Spleen (tissue), 13 donors: ENCODE results near the gene TIRAP. TPM values are rescaled to one million over a fixed set of nuclear protein-coding genes. Genes with fewer than 3 reads are reported as not detected.

Experiments
- DNase-seq: peaks from one replicate; pipeline ENCODE4 v3.0.0-alpha.2; 2020
- H3K27ac ChIP-seq, 8 donors: fragments of 200-600 bp; sonication (generic) in 7 of 8; 1 replicate in 4 of 8; 2 replicates in 4 of 8; pipeline versions ENCODE4 v1.5.0 to v1.8.0; 2016 to 2021; ENCODE audit warnings: inconsistent platforms in 4 of 8, mild to moderate bottlenecking in 4 of 8, moderate library complexity in 1 of 8
- H3K27me3 ChIP-seq, 7 donors: fragments of 200-600 bp; sonication (generic) in 6 of 7; replicated peaks in 1 of 7; 1 replicate in 4 of 7; 2 replicates in 3 of 7; pipeline versions ENCODE4 v1.5.0 to v1.8.0; 2016 to 2021; ENCODE audit warnings: inconsistent platforms in 3 of 7, mild to moderate bottlenecking in 1 of 7
- H3K36me3 ChIP-seq, 6 donors: fragments of 200-600 bp; sonication (generic) in 5 of 6; 1 replicate in 4 of 6; 2 replicates in 2 of 6; pipeline versions ENCODE4 v1.5.0 to v1.8.0; 2016 to 2021; ENCODE audit warnings: inconsistent platforms in 2 of 6
- H3K4me1 ChIP-seq, 6 donors: fragments of 200-600 bp; sonication (generic) in 5 of 6; 1 replicate in 3 of 6; 2 replicates in 3 of 6; pipeline versions ENCODE4 v1.5.0 to v1.8.0; 2016 to 2021; ENCODE audit warnings: inconsistent platforms in 3 of 6
- H3K4me3 ChIP-seq, 8 donors: fragments of 200-600 bp; sonication (generic) in 7 of 8; 1 replicate in 4 of 8; 2 replicates in 4 of 8; pipeline versions ENCODE4 v1.5.0 to v1.8.0; 2016 to 2021; ENCODE audit warnings: inconsistent platforms in 4 of 8, mild to moderate bottlenecking in 4 of 8, moderate library complexity in 2 of 8
- H3K9me3 ChIP-seq, 8 donors: fragments of 200-600 bp; sonication (generic) in 7 of 8; 1 replicate in 4 of 8; 2 replicates in 4 of 8; pipeline versions ENCODE4 v1.5.0 to v1.8.0; 2016 to 2021; ENCODE audit warnings: inconsistent platforms in 4 of 8
- CTCF ChIP-seq, 11 experiments: fragments of 200-600 bp in 7 of 11; fragments of 450-650 bp in 4 of 11; sonication (generic) in 4 of 11; IDR thresholded peaks in 8 of 11; conservative IDR thresholded peaks in 3 of 11; 1 replicate in 7 of 11; 2 replicates in 4 of 11; pipeline versions ENCODE4 v1.4.0 to v1.8.0; 2016 to 2021; ENCODE audit warnings: antibody characterized with exemption in 11 of 11, inconsistent platforms in 4 of 11, mild to moderate bottlenecking in 1 of 11
- POLR2A ChIP-seq, 3 donors: fragments of 450-650 bp; IDR thresholded peaks; one replicate each; pipeline ENCODE4 v1.5.1; 2017; ENCODE audit warnings: antibody characterized with exemption in 3 of 3, mild to moderate bottlenecking in 1 of 3
- POLR2AphosphoS5 ChIP-seq, 3 donors: sonication (generic); formaldehyde crosslinking; IDR thresholded peaks; one replicate each; pipeline ENCODE4 v1.5.1; 2017; ENCODE audit warnings: antibody characterized with exemption in 3 of 3
- WGBS, 5 donors: extraction: QIAGEN DNeasy Blood & Tissue Kit in 3 of 5; methylation state at CpG; one replicate each; pipeline versions ENCODE4 v1.1.5 to v1.1.7; 2013 to 2018; 5-methylcytosine and 5-hydroxymethylcytosine counted together
- intact Hi-C: fragments of 100-400 bp; cut with DNase I; formaldehyde crosslinking; loops from one replicate; pipeline ENCODE4 v1.15.0; 2023; ENCODE audit warnings: low total_unique reads
- long read RNA-seq, 2 donors: transcript quantifications; one replicate each; lab custom pipeline, GENCODE V29; 2026
- polyA plus RNA-seq, 3 donors: library from polyadenylated mRNA; stranded (reverse); fragments of 200-250 nt; gene quantifications; one replicate each; pipeline ENCODE4 v1.2.1, GENCODE V29; 2013
- total RNA-seq, 7 donors: library from RNA; depleted of rRNA in 3 of 7; stranded (reverse); fragments of >200 nt in 3 of 7; fragmentation: NEBNext Ultra II Directional in 4 of 7; extraction: Animal tissue kit (Norgen Biotek cat#: 25700) in 4 of 7; gene quantifications; one replicate each; pipeline versions ENCODE4 v1.1.0 to v1.2.1, GENCODE V29; 2016 to 2021
- donor health status: healthy with polysubstance abuse.
- donor health status: DM: no; HTN: no; CAD: no; lungs with moderate emphysema.
- donor health status: DM: no; HTN: no; CAD: no.
- donor health status: Bipolar disorder and iron deficiency.
- donor health status: healthy.
- donor health status: DM: no; HTN: no; CAD: no.
- donor health status: DM: yes; HTN: yes; CAD: no.

TIRAP gene
- 10 to 100 TPM; 15.4 to 23.5 (median 18.5) TPM for total RNA-seq
- 1 to 10 TPM; 2.6 to 7.3 (median 3.0) TPM for polyA plus RNA-seq
- long read RNA-seq, donor 1, partial matches to known transcripts = 0 of 1 reads
- long read RNA-seq, donor 1, other reads (novel, unspliced or antisense) = 0 of 1 reads
- long read RNA-seq, donor 2, partial matches to known transcripts = 0 of 4 reads
- long read RNA-seq, donor 2, other reads (novel, unspliced or antisense) = 0 of 4 reads

GRCh38 chr11:126282736-126283591, at the start of gene TIRAP:
Gene TIRAP (plus strand): TSS chr11:126283093. CDS start chr11:126290895, 7,802 bp downstream.
- peak in 1 of 3 donors; percentile 51 for TF ChIP-seq POLR2A (IDR thresholded peaks at IDR 0.05)
- TF ChIP-seq POLR2AphosphoS5 (IDR thresholded peaks at IDR 0.05) = peak; percentile 79 to 82 (median 80)
- peak in 7 of 11 experiments; percentile 26 to 53 (median 38) for TF ChIP-seq CTCF (IDR thresholded peaks at IDR 0.05 in 8 of 11, conservative IDR thresholded peaks at IDR 0.05 in 3 of 11)
- WGBS, 5 donors = 0 to 1% (median 1%) methylated on average over 33 to 82 of the region's 82 CpGs
- H3K36me3 ChIP-seq = peaks cover 0 to 19% (median 3%) of the 10 kb centered on the region in 6 donors
- H3K27ac ChIP-seq = peak within 1 kb of the TSS; percentile 87 to 99 (median 96)
- intact Hi-C loops = no loop called here
- H3K4me3 ChIP-seq = peak within 1 kb of the TSS; percentile 54 to 91 (median 66)
- H3K4me1 ChIP-seq = peaks cover 25 to 66% (median 50%) of the 10 kb centered on the region in 6 donors
- peak; percentile 93 for DNase-seq
- H3K27me3 ChIP-seq = no peaks in the 10 kb centered on the region
- H3K9me3 ChIP-seq = no peaks in the 10 kb centered on the region

GRCh38 chr11:126233391-126233790, 49.5 kb upstream of the TIRAP start:
- intact Hi-C loops = no loop called here
- Histone ChIP-seq H3K36me3 (peaks cover 0 to 82% (median 22%) of the 10 kb centered on the region in 6 donors), H3K4me1 (no peaks in the 10 kb centered on the region), H3K4me3 (no peak overlapping the region), H3K27ac (no peak overlapping the region), H3K27me3 (no peaks in the 10 kb centered on the region), H3K9me3 (no peaks in the 10 kb centered on the region)
- 82 to 100% (median 97%) methylated on average over 4 of the region's 4 CpGs for WGBS, 5 donors
- DNase-seq = no peak
- TF ChIP-seq POLR2A (IDR thresholded peaks at IDR 0.05) (no peak), CTCF (IDR thresholded peaks at IDR 0.05 in 8 of 11, conservative IDR thresholded peaks at IDR 0.05 in 3 of 11) (no peak), POLR2AphosphoS5 (IDR thresholded peaks at IDR 0.05) (no peak)

GRCh38 chr11:126246636-126247035, 36.3 kb upstream of the TIRAP start:
- Histone ChIP-seq H3K9me3 (no peaks in the 10 kb centered on the region), H3K4me1 (peaks cover 0 to 12% (median 2%) of the 10 kb centered on the region in 6 donors), H3K27me3 (no peaks in the 10 kb centered on the region), H3K4me3 (no peak overlapping the region), H3K36me3 (peaks cover 0 to 91% (median 20%) of the 10 kb centered on the region in 6 donors), H3K27ac (peak overlapping the region in 5 of 8 donors; percentile 10 to 41 (median 15))
- TF ChIP-seq POLR2AphosphoS5 (IDR thresholded peaks at IDR 0.05) (no peak), CTCF (IDR thresholded peaks at IDR 0.05 in 8 of 11, conservative IDR thresholded peaks at IDR 0.05 in 3 of 11) (no peak), POLR2A (IDR thresholded peaks at IDR 0.05) (no peak)
- WGBS, 5 donors = 69 to 87% (median 79%) methylated on average over 2 of the region's 2 CpGs
- intact Hi-C loops = no loop called here
- DNase-seq = no peak

GRCh38 chr11:126253265-126253664, 29.6 kb upstream of the TIRAP start:
- 84 to 98% (median 98%) methylated on average over 4 of the region's 4 CpGs for WGBS, 5 donors
- no peak overlapping the region for H3K4me3 ChIP-seq
- TF ChIP-seq POLR2AphosphoS5 (IDR thresholded peaks at IDR 0.05) (no peak), POLR2A (IDR thresholded peaks at IDR 0.05) (no peak), CTCF (IDR thresholded peaks at IDR 0.05 in 8 of 11, conservative IDR thresholded peaks at IDR 0.05 in 3 of 11) (no peak)

More at GRCh38 chr11:126253265-126253664, 29.6 kb upstream of the TIRAP start:
- Histone ChIP-seq H3K27ac (no peak overlapping the region), H3K36me3 (peaks cover 0 to 95% (median 30%) of the 10 kb centered on the region in 6 donors), H3K9me3 (no peaks in the 10 kb centered on the region), H3K27me3 (no peaks in the 10 kb centered on the region), H3K4me1 (no peaks in the 10 kb centered on the region)
- no peak for DNase-seq
- intact Hi-C loops = no loop called here
